OCI-LY7 (cell line): ENCODE data around the gene PIK3R3. TPM values are rescaled to one million over a fixed set of nuclear protein-coding genes. Genes with fewer than 3 reads are reported as not detected.

Source experiments
- BruUV-seq: library from RNA; stranded (reverse); fragments of 400-500 nt; replicated peaks from 2 replicates; lab custom pipeline; 2021; lab: Mats Ljungman, UMichigan
- CTCF ChIA-PET: fragments of 300-600 bp; sonication (Branson Sonifier 250); formaldehyde crosslinking; loops from one replicate; lab custom pipeline; 2022; ENCODE audit warnings: antibody characterized with exemption; ENCODE audit not compliant: unreplicated experiment; lab: Charles Lee
- POLR2A ChIA-PET: fragments of 300-600 bp; sonication (Branson Sonifier 250); formaldehyde crosslinking; loops from one replicate; lab custom pipeline; 2022; ENCODE audit warnings: antibody characterized with exemption; lab: Charles Lee
- DNase-seq: peaks from one replicate; pipeline ENCODE4 v3.0.0-alpha.2; 2015; ENCODE audit warnings: low spot score
- H2AFZ ChIP-seq: fragments of 200-600 bp; sonication (generic), shearing (Covaris generic); 2 replicates; pipeline ENCODE4 v1.6.1; 2014; ENCODE audit warnings: mild to moderate bottlenecking, antibody characterized with exemption, low read length, moderate library complexity
- H3K27ac ChIP-seq: fragments of 200-600 bp; sonication (generic); 2 replicates; pipeline ENCODE4 v1.5.1; 2014; ENCODE audit warnings: mixed run types, low read depth, mild to moderate bottlenecking, moderate library complexity, low read length, inconsistent platforms; ENCODE audit not compliant: poor library complexity, severe bottlenecking
- H3K36me3 ChIP-seq: fragments of 200-600 bp; sonication (generic); 2 replicates; pipeline ENCODE4 v1.6.1; 2014; ENCODE audit warnings: mild to moderate bottlenecking, antibody characterized with exemption, low read length, moderate library complexity, mixed read lengths; ENCODE audit not compliant: insufficient read depth
- H3K4me1 ChIP-seq: fragments of 200-600 bp; sonication (generic); 2 replicates; pipeline ENCODE4 v1.5.1; 2014; ENCODE audit warnings: mild to moderate bottlenecking, low read length; ENCODE audit not compliant: insufficient read depth, poor library complexity, severe bottlenecking
- H3K4me2 ChIP-seq: fragments of 200-600 bp; sonication (generic); 2 replicates; pipeline ENCODE4 v1.6.1; 2014; ENCODE audit warnings: mild to moderate bottlenecking, low read length
- H3K4me3 ChIP-seq: fragments of 200-600 bp; sonication (generic); 2 replicates; pipeline ENCODE4 v1.5.1; 2014; ENCODE audit warnings: mild to moderate bottlenecking, low read depth, low read length; ENCODE audit not compliant: poor library complexity, severe bottlenecking
- H3K79me2 ChIP-seq: fragments of 200-600 bp; sonication (generic); 2 replicates; pipeline ENCODE4 v1.6.1; 2016; ENCODE audit warnings: low read depth, mild to moderate bottlenecking, low read length, moderate library complexity, mixed read lengths; ENCODE audit not compliant: insufficient read depth
- H3K9me2 ChIP-seq: fragments of 200-600 bp; sonication (generic); 2 replicates; pipeline ENCODE4 v1.6.1; 2016; ENCODE audit warnings: mild to moderate bottlenecking, low read length, mixed read lengths; ENCODE audit not compliant: insufficient read depth
- H3K9me3 ChIP-seq: fragments of 200-600 bp; sonication (generic); 2 replicates; pipeline ENCODE4 v1.6.1; 2014; ENCODE audit warnings: mild to moderate bottlenecking, mixed run types, low read length, mixed read lengths
- H4K20me1 ChIP-seq: fragments of 200-600 bp; sonication (generic); 2 replicates; pipeline ENCODE4 v1.6.1; 2014; ENCODE audit warnings: mild to moderate bottlenecking, antibody characterized with exemption, low read length, moderate library complexity, mixed read lengths; ENCODE audit not compliant: insufficient read depth
- CTCF ChIP-seq: fragments of 200-600 bp; sonication (generic); conservative IDR thresholded peaks from 2 replicates; pipeline ENCODE4 v1.5.1; 2014; ENCODE audit warnings: mild to moderate bottlenecking, antibody characterized with exemption, low read length, moderate library complexity, mixed read lengths
- EZH2phosphoT487 ChIP-seq: fragments of 200-600 bp; sonication (generic); IDR thresholded peaks from 2 replicates; pipeline ENCODE4 v1.6.1; 2018; ENCODE audit warnings: low read depth, borderline replicate concordance, mild to moderate bottlenecking, mixed run types, antibody characterized with exemption, low read length, moderate library complexity, mixed read lengths
- intact Hi-C: fragments of 100-400 bp; cut with micrococcal nuclease; formaldehyde crosslinking; loops from one replicate; pipeline ENCODE4 v1.10.0; 2022; ENCODE audit not compliant: unreplicated experiment
- total RNA-seq, 2 experiments: library from RNA; depleted of rRNA in 1 of 2; stranded (reverse); fragments of >200 nt in 1 of 2; shearing (Covaris generic) in 1 of 2; gene quantifications; 2 replicates each; pipeline ENCODE4 v1.2.3, GENCODE V29; 2014 to 2022

PIK3R3 gene
- total RNA-seq, 2 experiments from 2014 or later = 12.7 to 27.0 TPM

- Histone ChIP-seq H3K9me2 (no peaks in the 10 kb centered on the region), H3K4me3 (no peak overlapping the region), H3K4me2 (peak overlapping the region; percentile 6; the same call in 1 of the 2 replicates), H3K9me3 (no peaks in the 10 kb centered on the region), H2AFZ (no peak overlapping the region), H3K79me2 (no peaks in the 10 kb centered on the region), H3K36me3 (peaks cover 68% of the 10 kb centered on the region), H3K4me1 (peaks cover 21% of the 10 kb centered on the region), H4K20me1 (no peaks in the 10 kb centered on the region), H3K27ac (no peak overlapping the region)
- no TSS peak for BruUV-seq
- TF ChIP-seq EZH2phosphoT487 (no peak), CTCF (no peak)
- peak; percentile 38 for DNase-seq
- intact Hi-C loops = no loop called here
- ChIA-PET POLR2A (interaction anchor here (0.7 to 0.8 kb wide), 2 partner anchors 22 to 26 kb away, joined by 3 to 4 read pairs; no protein-coding TSS in a partner anchor), CTCF (no interaction called here)
These were observed 67.0 kb downstream of the PIK3R3 start for GRCh38 chr1:46065405-46065804.

- no peaks in the 10 kb centered on the region for H3K9me3 ChIP-seq
- H3K9me2 ChIP-seq = no peaks in the 10 kb centered on the region
- no peak overlapping the region for H3K27ac ChIP-seq
- ChIA-PET CTCF (no interaction called here), POLR2A (interaction anchor here (0.6 to 1.3 kb wide), 4 partner anchors 21 to 300 kb away, joined by 3 to 4 read pairs (median 4); no protein-coding TSS in a partner anchor)
- no peak overlapping the region for H2AFZ ChIP-seq
- H3K4me1 ChIP-seq = peaks cover 21% of the 10 kb centered on the region
- TF ChIP-seq CTCF = no peak
- TF ChIP-seq EZH2phosphoT487 = no peak
- H3K36me3 ChIP-seq = peaks cover 67% of the 10 kb centered on the region
- H3K4me2 ChIP-seq = no peak overlapping the region
- no peak overlapping the region for H3K4me3 ChIP-seq
- intact Hi-C loops = no loop called here
- no peak for DNase-seq
- H4K20me1 ChIP-seq = no peaks in the 10 kb centered on the region
- no TSS peak for BruUV-seq
- H3K79me2 ChIP-seq = no peaks in the 10 kb centered on the region
These were observed 67.7 kb downstream of the PIK3R3 start for GRCh38 chr1:46064708-46065107.

GRCh38 chr1:46062651-46063319 lies 69.6 kb downstream of the PIK3R3 start:
- H3K9me2 ChIP-seq = no peaks in the 10 kb centered on the region
- H3K79me2 ChIP-seq = no peaks in the 10 kb centered on the region
- ChIA-PET POLR2A (interaction anchor here (1.1 kb wide), 1 partner anchor 23 kb away, joined by 3 read pairs; no protein-coding TSS in a partner anchor), CTCF (interaction anchor here (0.9 kb wide), 1 partner anchor 10 kb away, joined by 3 read pairs; no protein-coding TSS in a partner anchor)
- no peak overlapping the region for H2AFZ ChIP-seq
- H4K20me1 ChIP-seq = no peaks in the 10 kb centered on the region
- DNase-seq = no peak
- no peak overlapping the region for H3K4me3 ChIP-seq
- peaks cover 15% of the 10 kb centered on the region for H3K4me1 ChIP-seq
- intact Hi-C loops = no loop called here
- H3K27ac ChIP-seq = no peak overlapping the region
- TF ChIP-seq EZH2phosphoT487 = no peak
- no peak for TF ChIP-seq CTCF
- H3K36me3 ChIP-seq = peaks cover 76% of the 10 kb centered on the region
- no peaks in the 10 kb centered on the region for H3K9me3 ChIP-seq
- H3K4me2 ChIP-seq = no peak overlapping the region
- BruUV-seq = no TSS peak
